Endothelial cell of umbilical vein (primary cell): ENCODE measurements around the gene GPLD1. TPM values are rescaled to one million over a fixed set of nuclear protein-coding genes. Genes with fewer than 3 reads are reported as not detected.

Experiments
- BruUV-seq: library from RNA; stranded (reverse); fragments of 400-500 nt; replicated peaks from 2 replicates; lab custom pipeline; 2021; lab: Mats Ljungman, UMichigan
- CTCF ChIA-PET: fragments of 300-600, 350-600 bp; sonication (Branson Sonifier 250); formaldehyde crosslinking; loops from one replicate; lab custom pipeline; 2021; ENCODE audit warnings: antibody characterized with exemption, inconsistent platforms; lab: Charles Lee
- POLR2A ChIA-PET: fragments of 300-600, 350-600 bp; sonication (Branson Sonifier 250); formaldehyde crosslinking; loops from one replicate; lab custom pipeline; 2021; ENCODE audit warnings: antibody characterized with exemption, inconsistent platforms; lab: Charles Lee
- DNase-seq: peaks from one replicate; pipeline ENCODE4 v3.0.0-alpha.2; 2011; ENCODE audit warnings: low read depth, low spot score
- FAIRE-seq: peaks from 2 replicates; lab custom pipeline; 2011; peaks lifted over from hg19 to GRCh38; lab: Jason Lieb, UNC
- H2AFZ ChIP-seq: 2 replicates; pipeline ENCODE4 v1.6.0; 2012; ENCODE audit warnings: low read depth, low read length, control low read depth, inconsistent platforms
- H3K27ac ChIP-seq: 2 replicates; pipeline ENCODE4 v1.5.1; 2011; ENCODE audit warnings: low read depth, mild to moderate bottlenecking, control low read depth, low read length, moderate library complexity; ENCODE audit not compliant: insufficient read depth
- H3K27me3 ChIP-seq, 2 experiments: 2 replicates each; pipeline versions ENCODE4 v1.6.0 to v1.6.1; 2011; ENCODE audit warnings: low read length in 2 of 2, mixed read lengths in 1 of 2; ENCODE audit not compliant: control insufficient read depth in 2 of 2, insufficient read depth in 2 of 2
- H3K36me3 ChIP-seq, 2 experiments: 2 replicates in 1 of 2; 3 replicates in 1 of 2; pipeline ENCODE4 v1.5.1; 2011; ENCODE audit warnings: low read length in 2 of 2, mild to moderate bottlenecking in 1 of 2, moderate library complexity in 1 of 2; ENCODE audit not compliant: control insufficient read depth in 2 of 2, insufficient read depth in 2 of 2; ENCODE audit errors: extremely low read depth in 1 of 2
- H3K4me1 ChIP-seq: 3 replicates; pipeline ENCODE4 v1.5.1; 2011; ENCODE audit warnings: mild to moderate bottlenecking, low read length; ENCODE audit not compliant: control insufficient read depth, insufficient read depth; ENCODE audit errors: extremely low read depth
- H3K4me2 ChIP-seq: 2 replicates; pipeline ENCODE4 v1.6.1; 2011; ENCODE audit warnings: low read length, control low read depth, mixed read lengths; ENCODE audit not compliant: insufficient read depth
- H3K4me3 ChIP-seq, 3 experiments: fragments of 200-600 bp in 1 of 3; sonication (generic), shearing (Covaris generic) in 1 of 3; replicated peaks in 1 of 3; 2 replicates each; pipeline ENCODE4 v1.5.1; 2011 to 2016; ENCODE audit warnings: control low read depth in 3 of 3, low read length in 3 of 3, mild to moderate bottlenecking in 2 of 3, inconsistent platforms in 1 of 3, low read depth in 1 of 3, moderate library complexity in 1 of 3; ENCODE audit not compliant: insufficient read depth in 1 of 3
- H3K79me2 ChIP-seq: 2 replicates; pipeline ENCODE4 v1.6.0; 2012; ENCODE audit warnings: low read length, inconsistent platforms; ENCODE audit not compliant: control insufficient read depth, insufficient read depth
- H3K9ac ChIP-seq: replicated peaks from 2 replicates; pipeline ENCODE3; 2011; ENCODE audit warnings: low read length, control low read depth; ENCODE audit not compliant: insufficient read depth; ENCODE audit errors: extremely low read depth
- H3K9me1 ChIP-seq: replicated peaks from 3 replicates; pipeline ENCODE4 v1.6.0; 2011; ENCODE audit warnings: mild to moderate bottlenecking, low read length; ENCODE audit not compliant: control insufficient read depth, insufficient read depth; ENCODE audit errors: extremely low read depth
- H3K9me3 ChIP-seq: replicated peaks from 2 replicates; pipeline ENCODE4 v1.5.1; 2012; ENCODE audit warnings: low read length, inconsistent platforms; ENCODE audit not compliant: control insufficient read depth, insufficient read depth
- H4K20me1 ChIP-seq: replicated peaks from 2 replicates; pipeline ENCODE3; 2011; ENCODE audit warnings: mild to moderate bottlenecking, low read length; ENCODE audit not compliant: control insufficient read depth, insufficient read depth; ENCODE audit errors: extremely low read depth
- CTCF ChIP-seq, 2 donors: IDR thresholded peaks; 1 replicate in 1 of 2; 2 replicates in 1 of 2; pipeline ENCODE4 v1.5.1; 2011; ENCODE audit warnings: low read length in 2 of 2, mild to moderate bottlenecking in 2 of 2, moderate library complexity in 2 of 2, control low read depth in 1 of 2, inconsistent platforms in 1 of 2, low read depth in 1 of 2; ENCODE audit not compliant: insufficient read depth in 1 of 2; ENCODE audit errors: extremely low read depth in 1 of 2
- EZH2 ChIP-seq: IDR thresholded peaks from 2 replicates; pipeline ENCODE4 v1.6.1; 2012; ENCODE audit warnings: borderline replicate concordance, low read depth, mild to moderate bottlenecking, moderate library complexity, low read length, inconsistent platforms; ENCODE audit not compliant: severe bottlenecking
- FOS ChIP-seq: IDR thresholded peaks from 2 replicates; pipeline ENCODE4 v1.6.1; 2011; ENCODE audit warnings: mild to moderate bottlenecking, low read length, moderate library complexity, borderline replicate concordance; ENCODE audit not compliant: insufficient read depth
- GATA2 ChIP-seq: IDR thresholded peaks from 2 replicates; pipeline ENCODE4 v1.7.0; 2011; ENCODE audit warnings: low read depth, mild to moderate bottlenecking, moderate library complexity, mixed read lengths, low read length; ENCODE audit not compliant: insufficient read length, insufficient read depth
- JUN ChIP-seq: IDR thresholded peaks from 2 replicates; pipeline ENCODE4 v1.6.1; 2011; ENCODE audit warnings: borderline replicate concordance, low read depth; ENCODE audit not compliant: insufficient read length, insufficient read depth
- MAX ChIP-seq: IDR thresholded peaks from 2 replicates; pipeline ENCODE4 v1.6.1; 2011; ENCODE audit not compliant: insufficient read depth, insufficient read length
- MYC ChIP-seq: IDR thresholded peaks from one replicate; pipeline ENCODE4 v1.6.1; 2011; ENCODE audit warnings: mild to moderate bottlenecking, low read depth, low read length
- POLR2A ChIP-seq: IDR thresholded peaks from 2 replicates; pipeline ENCODE4 v1.6.1; 2012; ENCODE audit warnings: low read depth, mild to moderate bottlenecking, control low read depth, low read length
- POLR2AphosphoS5 ChIP-seq: IDR thresholded peaks from 2 replicates; pipeline ENCODE4 v1.6.1; 2012; ENCODE audit warnings: low read depth, mild to moderate bottlenecking, control low read depth, low read length, moderate library complexity; ENCODE audit not compliant: insufficient read depth
- dilution Hi-C: fragments of 300-500 bp; cut with MboI; formaldehyde crosslinking; loops from one replicate; pipeline ENCODE4 v1.15.0; 2019; ENCODE audit warnings: low sequenced_read_pairs; ENCODE audit not compliant: extremely low pct_ligation_motif_present
- intact Hi-C: fragments of 100-400 bp; cut with micrococcal nuclease; formaldehyde crosslinking; loops from one replicate; pipeline ENCODE4 v1.10.0; 2022
- polyA plus RNA-seq, 4 experiments: library from polyadenylated mRNA; depleted of rRNA in 3 of 4; stranded (reverse) in 3 of 4; unstranded in 1 of 4; fragments of >200 nt; gene quantifications; 2 replicates each; pipeline versions ENCODE4 v1.2.1 to v1.2.3, GENCODE V29; 2011 to 2012; ENCODE audit warnings: missing spikeins in 1 of 4
- total RNA-seq: library from RNA; stranded (reverse); gene quantifications from 2 replicates; pipeline ENCODE4 v1.2.3, GENCODE V29; 2021

The GPLD1 gene
- total and polyA plus RNA-seq, 2 donors (not counting 3 experiments of a cell fraction or from before 2014, with no cell fraction given), result 0.03 to 0.53 TPM

GRCh38 chr6:24537082-24537699 lies 47.8 kb upstream of the GPLD1 start:
- dilution Hi-C loops (no loop called here), intact Hi-C loops (no loop called here)
- ChIA-PET POLR2A (no interaction called here), CTCF (no interaction called here)
- Histone ChIP-seq H3K4me1 (no peaks in the 10 kb centered on the region), H3K27ac (no peak overlapping the region), H3K27me3 (no peaks in the 10 kb centered on the region), H4K20me1 (no peaks in the 10 kb centered on the region), H3K36me3 (no peaks in the 10 kb centered on the region), H3K9me1 (no peaks in the 10 kb centered on the region), H3K9ac (no peak overlapping the region), H2AFZ (no peak overlapping the region), H3K4me2 (no peak overlapping the region), H3K4me3 (no peak overlapping the region), H3K79me2 (no peaks in the 10 kb centered on the region), H3K9me3 (no peaks in the 10 kb centered on the region)
- BruUV-seq, result no TSS peak
- FAIRE-seq (no peak), DNase-seq (no peak)
- TF ChIP-seq FOS (no peak), POLR2AphosphoS5 (no peak), GATA2 (no peak), POLR2A (no peak)

- no peaks in the 10 kb centered on the region for H4K20me1 ChIP-seq
- H3K4me2 ChIP-seq, result no peak overlapping the region
- no TSS peak for BruUV-seq
- no peak overlapping the region for H2AFZ ChIP-seq
- no peaks in the 10 kb centered on the region for H3K9me3 ChIP-seq
- no peaks in the 10 kb centered on the region for H3K79me2 ChIP-seq
- H3K27me3 ChIP-seq, result no peaks in the 10 kb centered on the region
- intact Hi-C loops (no loop called here), dilution Hi-C loops (no loop called here)
- no peaks in the 10 kb centered on the region for H3K4me1 ChIP-seq
- no peaks in the 10 kb centered on the region for H3K36me3 ChIP-seq
- DNase-seq (no peak), FAIRE-seq (no peak)
- TF ChIP-seq POLR2AphosphoS5, result no peak
- no peak for TF ChIP-seq JUN
- TF ChIP-seq POLR2A, result no peak
- no peak for TF ChIP-seq GATA2
- TF ChIP-seq MYC, result no peak
- no peak for TF ChIP-seq CTCF (IDR thresholded peaks at IDR 0.05; ENCODE audit: extremely low read depth in 1 of 2, insufficient read depth in 1 of 2, low read depth in 1 of 2, low read length in 2 of 2)
- TF ChIP-seq MAX, result no peak
- TF ChIP-seq FOS, result no peak
- TF ChIP-seq EZH2, result no peak
- ChIA-PET POLR2A (no interaction called here), CTCF (interaction anchor here (1.3 kb wide), 1 partner anchor 15 kb away, joined by 3 read pairs; no protein-coding TSS in a partner anchor)
- no peak overlapping the region for H3K27ac ChIP-seq
- H3K9me1 ChIP-seq, result no peaks in the 10 kb centered on the region
- H3K4me3 ChIP-seq, result no peak overlapping the region
- H3K9ac ChIP-seq, result no peak overlapping the region
Observed at GRCh38 chr6:24536466-24536865, 47.1 kb upstream of the GPLD1 start.
